Keratinocyte (primary cell): Measurements from ENCODE around the gene MAGI2. TPM values are rescaled to one million over a fixed set of nuclear protein-coding genes. Genes with fewer than 3 reads are reported as not detected.
A peak's percentile ranks its signal among the peaks of the same experiment; 100 is the strongest.

Source experiments
- DNase-seq: peaks from one replicate; pipeline ENCODE4 v3.0.0-alpha.2; 2011; ENCODE audit warnings: low read depth, missing footprints, low spot score
- FAIRE-seq: peaks from 2 replicates; lab custom pipeline; 2011; peaks lifted over from hg19 to GRCh38; lab: Jason Lieb, UNC
- H2AFZ ChIP-seq: 2 replicates; pipeline ENCODE4 v1.6.0; 2012; ENCODE audit warnings: low read length, control low read depth, inconsistent platforms; ENCODE audit not compliant: control insufficient read depth
- H3K27ac ChIP-seq: 2 replicates; pipeline ENCODE4 v1.5.1; 2011; ENCODE audit warnings: low read length; ENCODE audit not compliant: control insufficient read depth, insufficient read depth
- H3K27me3 ChIP-seq: 3 replicates; pipeline ENCODE4 v1.6.0; 2011; ENCODE audit warnings: low read length; ENCODE audit not compliant: control insufficient read depth, insufficient read depth; ENCODE audit errors: extremely low read depth
- H3K36me3 ChIP-seq, 2 experiments: 2 replicates in 1 of 2; 3 replicates in 1 of 2; pipeline ENCODE4 v1.5.1; 2011; ENCODE audit warnings: low read length in 2 of 2, mild to moderate bottlenecking in 1 of 2; ENCODE audit not compliant: control insufficient read depth in 2 of 2, insufficient read depth in 2 of 2; ENCODE audit errors: extremely low read depth in 1 of 2
- H3K4me1 ChIP-seq: 3 replicates; pipeline ENCODE4 v1.5.1; 2011; ENCODE audit warnings: low read length; ENCODE audit not compliant: control insufficient read depth, insufficient read depth; ENCODE audit errors: extremely low read depth
- H3K4me2 ChIP-seq: 3 replicates; pipeline ENCODE4 v1.6.0; 2011; ENCODE audit warnings: low read depth, low read length; ENCODE audit not compliant: control insufficient read depth, insufficient read depth; ENCODE audit errors: extremely low read depth
- H3K4me3 ChIP-seq, 3 experiments: fragments of 200-600 bp in 1 of 3; sonication (generic) in 1 of 3; 2 replicates in 2 of 3; 3 replicates in 1 of 3; pipeline ENCODE4 v1.5.1; 2011 to 2016; ENCODE audit warnings: low read length in 3 of 3, mild to moderate bottlenecking in 3 of 3, control low read depth in 2 of 3, inconsistent platforms in 1 of 3, low read depth in 1 of 3, mixed read lengths in 1 of 3, mixed run types in 1 of 3, moderate library complexity in 1 of 3; ENCODE audit not compliant: control insufficient read depth in 2 of 3, insufficient read depth in 2 of 3; ENCODE audit errors: extremely low read depth in 1 of 3
- H3K79me2 ChIP-seq: 2 replicates; pipeline ENCODE4 v1.6.0; 2012; ENCODE audit warnings: low read length; ENCODE audit not compliant: control insufficient read depth, insufficient read depth
- H3K9ac ChIP-seq: 3 replicates; pipeline ENCODE4 v1.6.0; 2011; ENCODE audit warnings: low read length; ENCODE audit not compliant: control insufficient read depth, insufficient read depth; ENCODE audit errors: extremely low read depth
- H3K9me1 ChIP-seq: 3 replicates; pipeline ENCODE4 v1.6.0; 2011; ENCODE audit warnings: low read length; ENCODE audit not compliant: control insufficient read depth, insufficient read depth; ENCODE audit errors: extremely low read depth
- H3K9me3 ChIP-seq: 2 replicates; pipeline ENCODE4 v1.5.1; 2012; ENCODE audit warnings: low read depth, low read length; ENCODE audit not compliant: control insufficient read depth
- H4K20me1 ChIP-seq: 3 replicates; pipeline ENCODE4 v1.6.0; 2011; ENCODE audit warnings: low read length; ENCODE audit not compliant: control insufficient read depth, insufficient read depth; ENCODE audit errors: extremely low read depth
- EZH2 ChIP-seq: IDR thresholded peaks from one replicate; pipeline ENCODE4 v1.6.1; 2012; ENCODE audit warnings: inconsistent platforms, mild to moderate bottlenecking, low read length, moderate library complexity
- dilution Hi-C: fragments of 300-500 bp; cut with MboI; formaldehyde crosslinking; loops from one replicate; pipeline ENCODE4 v1.7.0; 2020; ENCODE audit warnings: low sequenced_read_pairs; ENCODE audit not compliant: extremely low pct_ligation_motif_present
- polyA plus RNA-seq, 5 experiments: library from polyadenylated mRNA; depleted of rRNA in 3 of 5; stranded (reverse) in 3 of 5; stranded (forward) in 1 of 5; unstranded in 1 of 5; fragments of >200 nt; gene quantifications; 1 replicate in 1 of 5; 2 replicates in 3 of 5; 3 replicates in 1 of 5; pipeline versions ENCODE4 v1.2.1 to v1.2.3, GENCODE V29; 2011 to 2012; ENCODE audit warnings: missing spikeins in 2 of 5, low read depth in 1 of 5, low replicate concordance in 1 of 5
- TF ChIP-seq, protein P1 (sequence below), 3 experiments: IDR thresholded peaks in 1 of 3; conservative IDR thresholded peaks in 1 of 3; optimal IDR thresholded peaks in 1 of 3; 2 replicates in 2 of 3; 3 replicates in 1 of 3; pipeline versions ENCODE3 to v1.5.1; 2011; ENCODE audit warnings: low read length in 3 of 3, mild to moderate bottlenecking in 3 of 3, moderate library complexity in 2 of 3, control low read depth in 1 of 3, inconsistent platforms in 1 of 3; ENCODE audit not compliant: insufficient read depth in 2 of 3; ENCODE audit errors: extremely low read depth in 1 of 3

Gene MAGI2
- polyA plus RNA-seq, 1 donor (not counting 4 experiments of a cell fraction or from before 2014, with no cell fraction given): 0.07 TPM

DNA sequence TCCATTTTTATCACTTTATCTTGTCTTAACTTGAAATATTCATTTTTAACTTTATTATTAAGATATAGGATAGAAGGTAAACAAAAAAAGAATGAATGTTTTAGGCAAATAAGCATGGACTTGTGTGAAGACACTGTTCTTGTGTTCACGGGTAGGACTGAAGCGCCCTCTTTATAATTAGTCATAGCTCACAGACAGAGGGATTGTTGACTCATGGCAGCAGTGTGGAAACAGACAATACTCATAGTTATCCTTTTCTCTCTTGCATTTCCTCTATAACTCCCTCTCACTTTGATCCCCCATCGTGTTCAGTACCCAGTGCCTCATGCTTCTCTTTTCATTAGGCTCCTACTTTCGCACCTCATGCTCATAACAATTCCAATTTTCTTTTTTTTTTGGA is 923.1 kb downstream of the MAGI2 start:
- Histone ChIP-seq H4K20me1 (no peaks in the 10 kb centered on the region), H3K27ac (no peak overlapping the region), H3K4me3 (no peak overlapping the region), H2AFZ (no peak overlapping the region), H3K9me1 (no peaks in the 10 kb centered on the region), H3K9me3 (no peaks in the 10 kb centered on the region), H3K4me1 (no peaks in the 10 kb centered on the region), H3K36me3 (no peaks in the 10 kb centered on the region), H3K9ac (no peak overlapping the region), H3K79me2 (no peaks in the 10 kb centered on the region), H3K4me2 (no peak overlapping the region), H3K27me3 (no peaks in the 10 kb centered on the region)
- FAIRE-seq (peak; percentile 5), DNase-seq (no peak)
- TF ChIP-seq, protein P1, sequence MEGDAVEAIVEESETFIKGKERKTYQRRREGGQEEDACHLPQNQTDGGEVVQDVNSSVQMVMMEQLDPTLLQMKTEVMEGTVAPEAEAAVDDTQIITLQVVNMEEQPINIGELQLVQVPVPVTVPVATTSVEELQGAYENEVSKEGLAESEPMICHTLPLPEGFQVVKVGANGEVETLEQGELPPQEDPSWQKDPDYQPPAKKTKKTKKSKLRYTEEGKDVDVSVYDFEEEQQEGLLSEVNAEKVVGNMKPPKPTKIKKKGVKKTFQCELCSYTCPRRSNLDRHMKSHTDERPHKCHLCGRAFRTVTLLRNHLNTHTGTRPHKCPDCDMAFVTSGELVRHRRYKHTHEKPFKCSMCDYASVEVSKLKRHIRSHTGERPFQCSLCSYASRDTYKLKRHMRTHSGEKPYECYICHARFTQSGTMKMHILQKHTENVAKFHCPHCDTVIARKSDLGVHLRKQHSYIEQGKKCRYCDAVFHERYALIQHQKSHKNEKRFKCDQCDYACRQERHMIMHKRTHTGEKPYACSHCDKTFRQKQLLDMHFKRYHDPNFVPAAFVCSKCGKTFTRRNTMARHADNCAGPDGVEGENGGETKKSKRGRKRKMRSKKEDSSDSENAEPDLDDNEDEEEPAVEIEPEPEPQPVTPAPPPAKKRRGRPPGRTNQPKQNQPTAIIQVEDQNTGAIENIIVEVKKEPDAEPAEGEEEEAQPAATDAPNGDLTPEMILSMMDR (optimal IDR thresholded peaks at IDR 0.05 in 1 of 3, IDR thresholded peaks at IDR 0.05 in 1 of 3, conservative IDR thresholded peaks at IDR 0.05 in 1 of 3; ENCODE audit: extremely low read depth in 1 of 3, insufficient read depth in 2 of 3, low read length in 3 of 3): no peak
- TF ChIP-seq EZH2: no peak
- dilution Hi-C loops: no loop called here

GRCh38 chr7:78529392-78529791 is 924.1 kb downstream of the MAGI2 start:
- Histone ChIP-seq H2AFZ (no peak overlapping the region), H3K27ac (no peak overlapping the region), H3K4me3 (no peak overlapping the region), H3K79me2 (no peaks in the 10 kb centered on the region), H3K4me2 (no peak overlapping the region), H3K4me1 (no peaks in the 10 kb centered on the region), H3K36me3 (no peaks in the 10 kb centered on the region), H4K20me1 (no peaks in the 10 kb centered on the region), H3K9me1 (no peaks in the 10 kb centered on the region), H3K9ac (no peak overlapping the region), H3K9me3 (no peaks in the 10 kb centered on the region), H3K27me3 (no peaks in the 10 kb centered on the region)
- DNase-seq: no peak
- no peak for FAIRE-seq
- TF ChIP-seq, protein P1 (optimal IDR thresholded peaks at IDR 0.05 in 1 of 3, IDR thresholded peaks at IDR 0.05 in 1 of 3, conservative IDR thresholded peaks at IDR 0.05 in 1 of 3; ENCODE audit: extremely low read depth in 1 of 3, insufficient read depth in 2 of 3, low read length in 3 of 3): no peak
- no peak for TF ChIP-seq EZH2
- dilution Hi-C loops: no loop called here
